GM18502 (cell line): Measurements from ENCODE around the gene FAM156A.
"Not testable (repeated sequence)": the region's sequence is repeated elsewhere in the genome, so short reads cannot be mapped to it uniquely, and the experiment has no call there.

Experiments
- ATAC-seq: cut with Tn5 transposase; IDR thresholded peaks from one replicate; pipeline ENCODE4 v1.9.1; 2021; ENCODE audit warnings: mild to moderate bottlenecking; ENCODE audit not compliant: unreplicated experiment, poor library complexity

The FAM156A gene

GRCh38 chrX:52907137-52907536 is 51.2 kb downstream of the FAM156A start:
- not testable (repeated sequence) for ATAC-seq

- ATAC-seq = not testable (repeated sequence)
Observed at GRCh38 chrX:52906072-52906471, 52.2 kb downstream of the FAM156A start.

- ATAC-seq = not testable (repeated sequence)
Observed at GRCh38 chrX:52905531-52905930, 52.8 kb downstream of the FAM156A start.
